SK-N-SH (cell line): Measurements from ENCODE around the gene UBL7. TPM values are rescaled to one million over a fixed set of nuclear protein-coding genes. Genes with fewer than 3 reads are reported as not detected.

Experiments used
- CTCF ChIA-PET: fragments of 300-600, 350-600 bp; formaldehyde crosslinking; extraction: SDS; loops from one replicate; lab custom pipeline; 2021; lab: Yijun Ruan, JAX
- POLR2A ChIA-PET: fragments of 350-600 bp; sonication (Branson Sonifier 250); formaldehyde crosslinking; extraction: SDS; loops from one replicate; lab custom pipeline; 2020; ENCODE audit warnings: antibody characterized with exemption, inconsistent platforms; lab: Yijun Ruan, JAX
- DNase-seq: peaks from one replicate; pipeline ENCODE4 v3.0.0; 2012
- H2AFZ ChIP-seq: fragments of 200-600 bp; sonication (generic); 2 replicates; pipeline ENCODE4 v1.8.1; 2016; ENCODE audit warnings: antibody characterized with exemption, mild to moderate bottlenecking, low read depth
- H3F3A ChIP-seq: fragments of 200-600 bp; sonication (generic); replicated peaks from 2 replicates; pipeline ENCODE3; 2016; ENCODE audit warnings: antibody characterized with exemption, mild to moderate bottlenecking; ENCODE audit not compliant: insufficient read depth
- H3K27ac ChIP-seq, 2 experiments: fragments of 200-500 bp in 1 of 2; fragments of 200-600 bp in 1 of 2; sonication (Bioruptor generic) in 1 of 2; sonication (generic), shearing (Covaris generic) in 1 of 2; 2 replicates each; pipeline versions ENCODE4 v1.5.1 to v1.6.1; 2014 to 2016; ENCODE audit warnings: low read depth in 2 of 2, inconsistent platforms in 1 of 2, low read length in 1 of 2, mild to moderate bottlenecking in 1 of 2, mixed read lengths in 1 of 2
- H3K27me3 ChIP-seq: fragments of 200-600 bp; sonication (generic), shearing (Covaris generic); 2 replicates; pipeline ENCODE4 v1.6.1; 2016; ENCODE audit warnings: mixed run types; ENCODE audit not compliant: insufficient read depth
- H3K36me3 ChIP-seq, 2 experiments: fragments of 200-500 bp in 1 of 2; fragments of 200-600 bp in 1 of 2; sonication (Bioruptor generic) in 1 of 2; sonication (generic) in 1 of 2; replicated peaks in 1 of 2; 2 replicates each; pipeline versions ENCODE3 to v1.5.1; 2014 to 2016; ENCODE audit warnings: low read length in 1 of 2, mild to moderate bottlenecking in 1 of 2; ENCODE audit not compliant: insufficient read depth in 2 of 2, control insufficient read depth in 1 of 2
- H3K4me1 ChIP-seq, 2 experiments: fragments of 200-500 bp in 1 of 2; fragments of 200-600 bp in 1 of 2; sonication (Bioruptor generic) in 1 of 2; sonication (generic), shearing (Covaris generic) in 1 of 2; 2 replicates each; pipeline versions ENCODE4 v1.5.1 to v1.6.1; 2014 to 2016; ENCODE audit warnings: low read depth in 1 of 2, low read length in 1 of 2, mixed run types in 1 of 2; ENCODE audit not compliant: insufficient read depth in 2 of 2, control insufficient read depth in 1 of 2
- H3K4me2 ChIP-seq: fragments of 200-600 bp; sonication (generic), shearing (Covaris generic); 2 replicates; pipeline ENCODE4 v1.6.1; 2017; ENCODE audit warnings: mixed run types
- H3K4me3 ChIP-seq, 2 experiments: fragments of 200-500 bp in 1 of 2; fragments of 200-600 bp in 1 of 2; sonication (Bioruptor generic) in 1 of 2; sonication (generic), shearing (Covaris generic) in 1 of 2; 2 replicates each; pipeline versions ENCODE4 v1.5.1 to v1.8.1; 2014 to 2016; ENCODE audit warnings: low read depth in 2 of 2, inconsistent platforms in 1 of 2, low read length in 1 of 2, mild to moderate bottlenecking in 1 of 2, mixed read lengths in 1 of 2, moderate library complexity in 1 of 2
- H3K79me2 ChIP-seq: fragments of 200-600 bp; sonication (generic); 2 replicates; pipeline ENCODE4 v1.8.1; 2017; ENCODE audit warnings: mild to moderate bottlenecking; ENCODE audit not compliant: insufficient read depth
- H3K9ac ChIP-seq: fragments of 200-600 bp; sonication (generic); 2 replicates; pipeline ENCODE4 v1.6.1; 2017; ENCODE audit warnings: mixed run types
- H3K9me2 ChIP-seq: fragments of 200-600 bp; sonication (generic); 2 replicates; pipeline ENCODE4 v1.6.1; 2017; ENCODE audit warnings: mixed run types
- H3K9me3 ChIP-seq: fragments of 200-600 bp; sonication (generic); 2 replicates; pipeline ENCODE4 v1.6.1; 2017; ENCODE audit warnings: mixed run types, mild to moderate bottlenecking, moderate library complexity
- H4K20me1 ChIP-seq: fragments of 200-600 bp; sonication (generic); 2 replicates; pipeline ENCODE4 v1.6.1; 2017; ENCODE audit warnings: mild to moderate bottlenecking, mixed run types; ENCODE audit not compliant: insufficient read depth
- CTCF ChIP-seq: fragments of 200-600 bp; sonication (generic); IDR thresholded peaks from 2 replicates; pipeline ENCODE4 v1.6.1; 2017; ENCODE audit warnings: antibody characterized with exemption, mild to moderate bottlenecking, moderate library complexity
- ELF1 ChIP-seq: IDR thresholded peaks from 2 replicates; pipeline ENCODE4 v1.4.0; 2012
- EP300 ChIP-seq, 2 experiments: IDR thresholded peaks; 2 replicates each; pipeline versions ENCODE4 v1.4.0 to v1.6.1; 2012; ENCODE audit warnings: borderline replicate concordance in 1 of 2, low read depth in 1 of 2, low read length in 1 of 2
- FOSL2 ChIP-seq: IDR thresholded peaks from 2 replicates; pipeline ENCODE4 v1.4.0; 2012; ENCODE audit warnings: low read depth, mild to moderate bottlenecking, moderate library complexity, borderline replicate concordance
- GATA2 ChIP-seq: sonication (generic); formaldehyde crosslinking; IDR thresholded peaks from 2 replicates; pipeline ENCODE4 v1.5.0; 2020; ENCODE audit warnings: mild to moderate bottlenecking, missing genetic modification reagents
- IRF3 ChIP-seq: fragments of 150-350 bp; IDR thresholded peaks from 2 replicates; pipeline ENCODE4 v1.6.1; 2016; ENCODE audit warnings: mild to moderate bottlenecking, low read depth, low read length
- MAX ChIP-seq: IDR thresholded peaks from 2 replicates; pipeline ENCODE4 v1.4.0; 2012; ENCODE audit warnings: low read depth
- MEF2A ChIP-seq: IDR thresholded peaks from 2 replicates; pipeline ENCODE4 v1.4.0; 2012; ENCODE audit warnings: low read depth, borderline replicate concordance
- POLR2AphosphoS5 ChIP-seq: IDR thresholded peaks from 2 replicates; pipeline ENCODE4 v1.6.1; 2012; ENCODE audit warnings: low read depth, low read length
- RCOR1 ChIP-seq: fragments of 150-350 bp; IDR thresholded peaks from 2 replicates; pipeline ENCODE4 v1.6.1; 2017; ENCODE audit warnings: antibody characterized with exemption, low read length
- REST ChIP-seq: IDR thresholded peaks from 2 replicates; pipeline ENCODE4 v1.6.1; 2012; ENCODE audit warnings: mild to moderate bottlenecking, low read depth, low read length, moderate library complexity
- RFX5 ChIP-seq: IDR thresholded peaks from 2 replicates; pipeline ENCODE4 v1.6.1; 2012; ENCODE audit warnings: mild to moderate bottlenecking, improper control_type of control experiment, low read length
- SIN3A ChIP-seq: IDR thresholded peaks from 2 replicates; pipeline ENCODE4 v1.6.1; 2012; ENCODE audit warnings: low read depth, mild to moderate bottlenecking, low read length, moderate library complexity, borderline replicate concordance
- TAF1 ChIP-seq: IDR thresholded peaks from 2 replicates; pipeline ENCODE4 v1.6.1; 2012; ENCODE audit warnings: low read depth, mild to moderate bottlenecking, low read length, moderate library complexity, borderline replicate concordance
- TCF12 ChIP-seq: IDR thresholded peaks from 2 replicates; pipeline ENCODE4 v1.4.0; 2012
- USF2 ChIP-seq: fragments of 150-350 bp; IDR thresholded peaks from 2 replicates; pipeline ENCODE4 v1.6.1; 2017; ENCODE audit warnings: antibody characterized with exemption, low read length, low read depth, borderline replicate concordance
- YY1 ChIP-seq: IDR thresholded peaks from 2 replicates; pipeline ENCODE4 v1.4.0; 2012; ENCODE audit warnings: low read depth, mild to moderate bottlenecking
- WGBS: methylation state at CpG from one replicate; pipeline ENCODE4 v1.1.6; 2017; ENCODE audit warnings: low lambda C conversion rate; 5-methylcytosine and 5-hydroxymethylcytosine counted together
- polyA plus RNA-seq, 3 experiments: library from polyadenylated mRNA; depleted of rRNA; stranded (reverse); fragments of >200 nt; gene quantifications; 2 replicates each; pipeline ENCODE4 v1.2.3, GENCODE V29; 2012

UBL7 gene
- polyA plus RNA-seq, 1 of the 3 experiments (the other 2 are of a cell fraction) = 81.1 TPM

GRCh38 chr15:74398183-74398582 lies 62.8 kb downstream of the UBL7 start:
- Histone ChIP-seq H4K20me1 (no peaks in the 10 kb centered on the region), H3K4me1 (peaks cover 0 to under 1% of the 10 kb centered on the region in 2 experiments; a peak in 2 of 4 replicates), H3K79me2 (no peaks in the 10 kb centered on the region), H3K36me3 (no peaks in the 10 kb centered on the region), H3F3A (no peaks in the 10 kb centered on the region), H3K9me3 (no peaks in the 10 kb centered on the region), H3K9me2 (no peaks in the 10 kb centered on the region), H3K4me2 (no peak overlapping the region), H2AFZ (no peak overlapping the region), H3K27me3 (no peaks in the 10 kb centered on the region), H3K27ac (no peak overlapping the region), H3K4me3 (no peak overlapping the region), H3K9ac (no peak overlapping the region)
- no peak for TF ChIP-seq RCOR1
- no peak for TF ChIP-seq TAF1
- no peak for TF ChIP-seq YY1
- DNase-seq = no peak
- WGBS = 96% methylated on average over 5 of the region's 5 CpGs
- ChIA-PET CTCF (no interaction called here), POLR2A (no interaction called here)

GRCh38 chr15:74397239-74398068 lies 63.5 kb downstream of the UBL7 start:
- WGBS = 95% methylated on average over 3 of the region's 6 CpGs
- no peak overlapping the region for H3K27ac ChIP-seq
- H3K27me3 ChIP-seq = no peaks in the 10 kb centered on the region
- H2AFZ ChIP-seq = no peak overlapping the region
- H3K79me2 ChIP-seq = no peaks in the 10 kb centered on the region
- no peaks in the 10 kb centered on the region for H4K20me1 ChIP-seq
- POLR2A ChIA-PET = no interaction called here
- H3K4me3 ChIP-seq = no peak overlapping the region
- H3K4me1 ChIP-seq = peaks cover 0 to 7% of the 10 kb centered on the region in 2 experiments; a peak in 2 of 4 replicates
- no peak overlapping the region for H3K4me2 ChIP-seq
- H3K9ac ChIP-seq = no peak overlapping the region
- TF ChIP-seq YY1 (no peak), CTCF (no peak), SIN3A (no peak), REST (no peak), TCF12 (no peak), GATA2 (CRISPR knock-in tag) (no peak), FOSL2 (no peak), EP300 (IDR thresholded peaks at IDR 0.05; ENCODE audit: borderline replicate concordance in 1 of 2, low read depth in 1 of 2, low read length in 1 of 2) (no peak), MAX (no peak), POLR2AphosphoS5 (no peak), MEF2A (no peak), ELF1 (no peak), RFX5 (no peak), IRF3 (no peak), RCOR1 (no peak), USF2 (no peak)
- TF ChIP-seq, all 33 proteins: peak for 0
- Histone ChIP-seq H3K9me3 (no peaks in the 10 kb centered on the region), H3F3A (no peaks in the 10 kb centered on the region), H3K9me2 (no peaks in the 10 kb centered on the region), H3K36me3 (no peaks in the 10 kb centered on the region)
- DNase-seq = no peak
- CTCF ChIA-PET = no interaction called here
